Embryonic facial prominence (tissue), 1 donor: Measurements from ENCODE around the gene SNRPB2.
A peak's percentile ranks its signal among the peaks of the same experiment; 100 is the strongest.

Experiments used
- DNase-seq: peaks from one replicate; pipeline ENCODE4 v3.0.0-alpha.2; 2016; ENCODE audit errors: extremely low spot score

The SNRPB2 gene

DNA sequence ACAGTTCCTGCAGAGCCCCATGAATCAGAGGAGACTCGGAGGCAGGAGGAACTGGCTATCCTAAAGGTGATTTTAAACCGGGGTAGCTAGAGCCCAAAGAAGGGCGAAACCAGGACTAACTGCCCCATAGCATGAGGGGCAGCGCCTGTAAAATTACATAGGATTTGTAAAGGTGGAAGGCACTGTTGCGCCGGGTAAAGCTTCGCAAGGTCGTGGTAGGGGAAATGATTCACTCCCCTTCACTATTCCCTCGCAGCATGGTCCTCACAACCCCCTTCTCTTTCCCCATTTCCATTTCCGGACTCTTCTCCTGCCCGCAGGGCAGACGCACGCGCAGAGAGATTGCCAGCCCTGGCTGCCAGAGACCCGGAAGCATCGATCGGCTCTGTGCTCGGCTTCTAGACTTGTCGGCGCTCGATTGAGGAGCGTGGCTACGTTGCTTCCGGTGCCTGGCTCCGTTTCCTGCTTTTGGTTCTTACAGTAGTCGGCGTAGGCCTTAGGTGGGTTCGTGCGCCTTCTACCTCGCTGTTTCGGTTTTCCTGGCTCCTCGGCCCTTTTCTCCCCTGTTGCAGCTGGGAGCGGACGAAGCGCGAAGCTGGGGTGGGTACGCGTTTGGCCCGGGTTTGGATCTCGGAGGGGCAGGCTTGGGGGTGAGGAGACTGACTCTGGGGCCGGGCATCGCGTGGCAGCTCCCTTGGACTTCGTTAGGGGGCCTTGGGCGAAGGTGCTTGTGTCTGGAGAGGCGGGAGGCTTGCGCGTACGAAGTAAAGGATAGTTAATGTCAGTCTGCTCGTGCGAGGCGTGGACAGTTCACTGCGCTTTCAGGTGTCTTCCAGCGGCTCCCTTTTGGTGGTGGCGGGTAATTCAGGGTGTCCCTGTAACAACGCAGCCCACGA is at the start of gene SNRPB2:
TSS of gene SNRPB2 (plus strand) at position 462 of the 896 bp plus-strand sequence. CDS start 1,677 bp downstream, outside the sequence.
- DNase-seq = peak; percentile 94

DNA sequence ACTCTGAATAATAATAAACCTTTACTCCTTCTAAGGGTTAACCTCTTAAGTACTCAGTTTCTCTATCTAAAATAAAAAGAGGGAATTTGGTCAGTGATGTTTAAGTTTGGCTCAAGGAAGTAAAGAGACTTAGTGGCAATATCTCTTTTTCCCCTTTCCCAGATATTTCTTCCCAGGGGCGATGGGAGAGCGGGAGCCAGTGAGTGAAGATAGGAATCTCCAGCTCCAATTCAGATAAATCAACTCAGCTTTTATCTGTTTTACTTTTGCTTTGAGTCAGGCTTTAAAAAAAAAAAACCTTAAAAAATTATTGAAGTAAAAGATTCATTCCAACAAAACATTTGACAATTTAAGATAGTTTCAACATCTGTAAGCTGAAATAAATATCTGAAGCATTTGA is 45.4 kb upstream of the SNRPB2 start:
- no peak for DNase-seq

DNA sequence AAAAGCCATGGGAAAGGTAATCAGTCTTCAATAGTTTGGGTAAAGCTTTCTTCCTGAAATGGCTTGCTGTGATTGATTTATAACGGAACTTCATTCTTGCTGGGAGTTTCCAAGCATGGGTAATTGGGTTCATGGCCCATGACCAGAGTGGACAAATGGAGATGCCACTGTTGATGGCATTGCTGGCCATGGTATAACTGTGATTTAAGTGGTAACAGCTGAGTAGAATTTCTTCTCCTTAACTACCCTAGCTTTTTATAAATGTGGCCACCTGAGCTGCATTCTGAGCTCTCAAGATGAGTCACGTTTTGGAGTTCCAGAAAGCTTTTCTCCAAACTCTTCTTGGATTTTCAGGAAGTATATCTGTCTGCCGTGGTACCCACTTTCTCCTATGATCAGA is 39.9 kb upstream of the SNRPB2 start:
- DNase-seq = no peak

DNA sequence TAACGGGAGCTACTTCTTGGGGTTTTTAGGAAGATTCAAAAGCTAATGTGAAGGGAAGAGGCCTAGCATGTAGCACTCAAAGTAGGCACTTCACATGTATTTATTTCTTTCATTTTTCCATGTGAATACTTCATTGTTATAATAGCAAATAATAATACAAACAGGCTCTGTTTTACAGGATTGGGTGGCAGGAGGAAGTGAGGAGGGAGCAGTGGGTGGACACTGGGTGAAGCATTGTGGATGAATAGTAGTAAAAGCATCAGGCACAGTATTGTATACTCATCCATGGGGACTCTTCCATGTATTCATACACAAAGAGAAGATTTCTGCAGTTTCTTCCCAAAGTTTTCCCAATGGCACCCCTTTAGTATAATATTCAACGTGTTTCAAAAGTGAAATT is 38.4 kb upstream of the SNRPB2 start:
- no peak for DNase-seq

DNA sequence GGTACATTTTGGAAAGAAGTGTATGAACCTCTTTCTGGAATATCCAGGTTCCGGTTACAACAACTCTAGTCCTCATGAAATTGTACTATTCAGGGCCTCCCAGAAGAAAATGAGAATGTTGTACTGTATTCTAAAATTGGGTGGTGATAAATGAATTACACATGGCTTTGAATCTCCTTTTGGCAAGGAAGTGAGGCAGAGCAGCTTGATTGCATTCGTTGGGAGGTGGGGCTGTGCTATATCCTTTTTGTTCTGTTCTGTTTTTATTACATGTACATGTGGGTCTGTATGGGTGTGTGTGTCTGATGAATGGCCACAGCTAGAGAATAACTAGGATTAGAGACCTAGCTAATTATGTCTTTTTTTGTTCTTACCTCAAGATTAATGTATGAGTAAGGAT is 37.8 kb upstream of the SNRPB2 start:
- no peak for DNase-seq

DNA sequence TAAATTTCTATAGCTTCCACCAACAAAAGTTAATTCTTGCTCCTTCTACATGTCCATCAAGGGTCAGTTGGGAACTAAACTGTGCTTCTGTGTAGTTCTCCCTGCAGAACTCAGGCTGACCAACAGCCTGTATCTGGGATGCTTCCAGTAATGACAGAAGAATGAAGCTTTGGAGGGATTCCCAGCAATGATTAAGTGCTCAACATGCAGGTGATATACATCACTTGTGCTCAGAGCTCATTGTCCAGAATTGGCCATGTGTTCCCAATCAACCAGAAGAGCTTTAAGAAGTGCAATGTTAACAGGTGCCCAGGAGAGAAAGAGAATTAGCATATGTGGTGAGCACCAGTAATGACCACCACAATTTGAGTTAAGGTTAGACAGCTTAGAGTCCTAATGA is 37.4 kb upstream of the SNRPB2 start:
- no peak for DNase-seq

DNA sequence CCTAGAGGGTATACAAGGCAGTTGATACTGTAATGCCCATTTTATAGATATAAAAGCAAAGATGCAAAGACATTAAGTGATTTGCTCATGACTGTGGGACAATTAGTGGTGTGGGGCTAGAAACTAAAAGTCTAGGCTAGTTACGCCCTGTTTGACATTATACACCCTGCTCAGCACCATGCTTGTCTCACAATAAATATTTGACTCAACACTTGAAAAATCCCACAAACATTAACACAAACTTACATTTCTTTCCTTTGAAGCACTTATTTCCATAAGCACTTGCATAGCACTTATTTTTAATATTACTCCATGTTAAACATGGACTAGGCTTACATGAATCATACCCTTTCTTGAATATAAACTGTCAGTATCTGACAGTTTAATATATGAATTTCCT is 36.5 kb upstream of the SNRPB2 start:
- no peak for DNase-seq

DNA sequence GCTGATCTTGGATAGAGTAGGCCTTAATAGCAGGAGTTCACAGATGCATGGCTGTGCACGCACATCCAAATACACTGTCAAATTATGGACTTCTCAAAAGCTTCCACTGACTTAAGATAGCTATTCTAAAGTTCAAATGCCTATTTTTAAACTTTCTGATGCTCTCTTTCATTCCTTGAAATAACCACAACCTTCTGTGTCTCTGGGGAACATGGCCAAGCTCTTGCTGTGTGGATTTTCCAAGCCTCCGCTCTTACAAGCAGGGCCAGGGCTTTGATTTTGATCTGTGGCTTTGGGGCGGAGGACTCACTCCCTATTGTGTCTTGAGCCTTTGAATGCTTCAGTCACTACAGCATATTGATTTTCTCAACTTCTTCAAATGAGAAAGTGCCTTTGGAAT is 35.7 kb upstream of the SNRPB2 start:
- DNase-seq = no peak

DNA sequence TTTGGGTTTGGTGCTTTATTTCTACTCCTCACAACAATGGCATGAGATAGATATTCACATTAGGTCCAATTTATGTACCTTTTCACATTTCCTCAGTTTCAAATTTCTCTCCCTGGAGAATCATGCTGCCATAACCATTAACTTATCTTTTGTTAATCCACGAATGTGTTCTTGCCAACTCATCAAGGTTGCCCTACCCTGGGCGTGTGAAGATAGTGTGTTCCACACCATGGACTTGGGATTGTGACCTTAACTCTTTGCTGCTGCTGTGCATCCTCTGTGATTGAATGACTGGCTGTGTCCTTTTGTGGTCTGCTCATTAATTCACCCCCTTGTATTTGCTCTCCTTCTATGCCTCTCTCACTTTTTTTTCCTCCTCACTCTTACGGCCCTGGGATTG is 34.2 kb upstream of the SNRPB2 start:
- no peak for DNase-seq

DNA sequence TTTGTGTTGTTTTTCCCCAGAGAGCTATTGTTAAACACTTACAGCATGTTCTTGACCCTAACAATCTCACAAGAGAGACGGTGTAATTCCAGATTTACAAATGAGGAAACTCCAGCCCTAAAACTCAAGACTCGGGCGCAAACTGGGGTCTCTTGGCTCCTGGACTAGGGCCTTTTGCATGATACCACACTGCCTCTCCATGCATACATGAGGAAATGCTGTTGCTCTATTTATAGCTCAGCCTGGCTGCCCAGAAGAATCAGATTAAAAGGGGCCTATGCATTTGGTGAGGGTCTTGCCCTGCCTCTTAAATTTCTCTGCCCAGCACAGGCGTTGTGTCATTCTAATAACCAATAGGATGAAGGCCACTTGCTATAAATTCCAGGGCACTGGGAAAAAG is 30.5 kb upstream of the SNRPB2 start:
- DNase-seq = no peak

DNA sequence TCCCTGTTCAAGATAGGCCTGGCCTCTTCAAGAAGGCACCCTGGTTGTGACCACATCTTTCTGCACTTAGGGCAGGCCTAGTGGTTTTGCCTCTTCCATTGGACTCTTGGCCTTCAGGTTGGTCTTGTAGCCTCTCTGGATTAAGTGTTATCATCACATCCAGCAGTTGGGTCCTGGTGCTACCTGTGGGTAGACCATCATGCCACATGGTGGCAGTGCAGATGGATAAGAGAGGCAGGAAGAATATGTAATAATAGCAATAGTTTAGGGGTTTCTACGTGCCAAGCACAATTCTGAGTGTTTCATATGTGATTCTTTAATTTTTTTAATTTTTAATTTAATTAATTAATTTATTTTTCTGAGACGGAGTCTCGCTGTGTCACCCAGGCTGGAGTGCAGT is 28.5 kb upstream of the SNRPB2 start:
- no peak for DNase-seq

DNA sequence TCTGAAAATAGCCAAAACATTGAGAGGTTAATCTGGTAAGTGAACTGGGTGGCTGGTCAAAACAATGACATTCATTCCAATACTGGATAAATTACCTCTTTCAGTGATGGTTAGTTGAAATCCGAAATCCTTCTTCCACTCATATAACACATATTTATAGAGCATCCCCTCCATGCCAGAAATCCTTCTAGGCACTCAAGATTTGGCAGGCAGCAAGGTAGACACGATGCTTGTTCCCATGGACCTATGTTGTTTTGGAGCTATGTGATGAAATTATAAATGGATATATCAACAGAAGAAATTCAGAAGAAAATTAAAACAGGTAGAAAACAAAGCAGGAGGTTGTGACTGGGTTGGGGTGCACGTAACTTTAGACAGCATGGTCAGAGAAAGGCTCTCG is 26.3 kb upstream of the SNRPB2 start:
- no peak for DNase-seq

DNA sequence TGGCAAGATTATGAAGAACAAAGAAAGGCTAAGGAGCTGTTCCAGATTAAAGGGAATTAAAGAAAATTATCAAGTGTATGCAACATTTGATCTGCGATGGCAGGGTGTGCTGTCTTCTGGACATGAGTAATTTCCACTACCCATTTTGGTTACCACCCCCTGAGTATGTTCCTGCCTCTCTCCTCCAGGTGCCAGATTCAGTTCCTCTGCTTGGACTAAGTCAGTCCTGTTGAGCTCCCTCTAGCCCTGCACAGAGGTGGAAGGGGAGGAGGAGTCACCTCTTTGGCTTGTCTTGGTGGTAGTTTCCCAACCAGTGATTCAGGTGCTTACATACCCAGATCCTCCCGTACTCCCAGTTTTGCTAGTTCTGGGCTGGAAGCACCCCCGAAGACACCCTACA is 22.2 kb upstream of the SNRPB2 start:
- DNase-seq = no peak

DNA sequence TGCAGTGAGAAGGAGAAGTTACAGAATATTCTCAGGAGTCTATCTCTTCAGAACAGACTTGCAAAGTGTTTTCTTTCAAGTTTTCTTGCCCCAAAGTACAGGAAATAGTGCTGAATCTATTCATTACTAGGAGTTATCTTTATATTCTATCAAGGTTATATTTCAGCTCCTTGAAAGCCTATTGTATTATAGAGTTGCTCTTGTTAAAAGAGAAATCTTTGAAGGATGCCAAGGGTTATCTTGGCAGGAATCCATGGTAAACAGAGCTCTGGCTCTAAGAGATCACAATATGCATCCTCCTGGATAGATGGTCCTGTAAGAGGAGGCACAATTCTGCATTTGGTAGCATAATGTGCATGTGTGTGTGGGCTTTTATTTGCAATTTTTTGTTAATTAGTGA is 21.2 kb upstream of the SNRPB2 start:
- DNase-seq = no peak

DNA sequence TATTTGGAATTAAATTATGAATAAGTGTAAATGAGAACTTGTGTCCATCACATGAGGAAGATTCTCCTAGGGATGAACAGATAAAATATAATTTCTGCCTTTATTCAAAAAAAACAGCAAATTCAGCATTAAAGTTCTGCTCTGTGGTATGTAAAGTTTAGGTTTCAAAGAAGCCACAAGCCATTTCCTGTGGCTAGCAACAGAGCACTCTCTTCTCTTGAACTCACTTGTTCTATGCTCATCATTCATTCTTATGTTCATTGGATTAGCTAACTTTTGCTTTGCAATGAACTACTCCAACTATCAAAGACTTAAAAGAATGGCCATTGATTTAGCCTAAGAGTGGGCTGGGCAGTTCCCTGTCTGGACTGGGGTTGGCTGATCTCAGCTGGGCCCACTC is 20.8 kb upstream of the SNRPB2 start:
- DNase-seq = no peak

DNA sequence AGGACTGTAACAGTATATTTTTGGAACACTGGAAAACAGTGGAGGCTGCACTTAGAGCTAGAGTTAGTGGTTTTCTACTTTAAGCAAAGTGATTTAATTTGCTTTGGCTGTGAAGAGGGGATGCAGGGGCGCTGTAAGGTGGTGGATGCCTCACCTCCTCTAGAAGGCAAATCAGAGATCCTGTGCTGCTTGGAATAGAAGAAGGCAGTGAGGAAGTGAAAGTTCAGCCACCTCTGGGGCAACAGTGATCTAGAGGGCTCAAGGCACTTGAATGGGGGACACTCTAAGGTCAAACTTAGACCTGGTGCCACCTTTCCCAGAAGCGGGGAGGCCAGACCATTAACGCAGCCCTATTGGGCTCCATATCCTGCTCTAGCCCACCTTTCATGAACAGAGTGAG is 19.0 kb upstream of the SNRPB2 start:
- no peak for DNase-seq

DNA sequence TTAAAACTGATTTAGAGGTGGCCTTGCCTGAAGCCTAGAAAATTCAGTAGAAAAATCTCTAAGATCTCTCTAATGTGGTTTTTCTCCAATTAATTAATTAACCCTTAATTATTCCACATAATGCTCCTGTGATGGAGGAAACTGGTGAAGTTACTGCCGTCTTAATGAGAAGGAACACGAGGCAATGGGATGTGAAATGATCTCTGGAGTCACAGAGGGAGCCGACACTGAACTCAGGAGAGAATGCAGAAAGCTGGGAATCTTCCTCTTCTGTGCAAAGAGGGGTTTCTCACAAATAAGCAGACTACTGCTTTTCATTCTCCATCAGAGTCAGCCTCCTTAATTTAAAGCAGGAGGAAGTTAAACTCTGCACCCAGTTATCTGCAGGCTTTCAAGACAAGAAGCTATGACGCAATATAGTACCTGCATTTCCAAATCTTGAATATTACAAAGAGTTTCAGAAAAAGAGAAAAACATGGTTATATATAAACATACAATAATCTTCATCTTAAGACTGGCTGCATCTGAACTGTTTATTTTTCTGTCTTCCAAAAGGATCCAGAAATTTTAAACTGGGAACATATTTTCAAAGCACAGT is 18.1 kb upstream of the SNRPB2 start:
- DNase-seq = no peak

DNA sequence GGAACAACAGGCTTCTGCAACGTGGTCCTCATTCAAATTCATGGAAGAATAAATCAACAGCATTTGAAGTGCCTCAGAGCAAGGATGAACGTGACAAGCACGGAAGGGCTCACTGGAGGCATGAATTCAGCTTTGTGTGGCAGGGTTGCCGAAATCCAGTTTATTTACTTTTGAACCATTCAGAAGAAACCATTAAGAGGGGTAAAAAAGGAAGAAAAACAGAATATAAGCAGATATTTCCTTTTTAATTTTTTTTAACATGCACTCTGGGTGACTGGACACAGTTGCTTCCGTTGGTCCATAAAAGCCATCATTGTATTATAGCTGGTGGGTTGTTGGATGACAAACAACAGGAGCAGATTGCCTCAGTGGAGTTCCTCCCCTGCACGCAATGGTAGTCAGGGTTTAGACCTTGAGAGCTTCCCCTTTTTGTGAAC is 17.3 kb upstream of the SNRPB2 start:
- DNase-seq = no peak

DNA sequence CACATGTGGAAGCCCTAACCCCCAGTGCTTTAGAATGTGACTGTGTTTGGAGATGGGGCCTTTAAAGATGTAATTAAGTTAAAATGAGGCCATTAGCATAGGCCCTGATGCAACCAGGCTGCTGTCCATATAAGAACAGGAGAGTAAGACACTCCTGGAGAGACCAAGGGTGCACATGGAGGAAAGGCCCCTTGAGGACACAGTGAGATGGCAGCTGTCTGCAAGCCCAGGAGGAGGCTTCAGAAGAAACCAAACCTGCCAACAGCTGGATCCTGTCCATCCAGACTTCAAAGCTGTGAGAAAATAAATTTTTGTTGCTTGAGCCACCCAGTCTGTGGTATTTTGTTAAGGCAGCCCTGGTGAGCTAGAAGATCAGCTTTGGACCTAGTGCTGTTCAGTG is 16.8 kb upstream of the SNRPB2 start:
- DNase-seq = no peak

DNA sequence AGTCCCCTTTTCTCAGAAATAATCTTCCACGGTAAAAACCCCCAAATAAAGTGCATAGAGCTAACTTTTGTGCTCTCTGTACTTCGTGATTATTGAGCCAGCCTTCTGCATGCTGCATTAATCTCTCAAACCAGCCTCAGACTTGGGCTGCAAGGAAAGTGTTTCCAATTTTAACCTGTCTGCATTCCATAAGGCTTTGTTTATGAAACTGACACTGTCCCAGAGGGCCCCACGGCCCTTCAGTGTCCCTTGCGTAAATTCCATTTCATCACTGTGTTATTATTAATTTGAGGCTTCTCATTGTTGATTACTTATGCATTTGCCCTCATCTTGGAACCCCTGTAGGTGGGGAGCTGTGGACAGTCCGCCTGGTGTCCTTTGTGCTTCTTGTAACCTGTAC is 15.6 kb upstream of the SNRPB2 start:
- no peak for DNase-seq

DNA sequence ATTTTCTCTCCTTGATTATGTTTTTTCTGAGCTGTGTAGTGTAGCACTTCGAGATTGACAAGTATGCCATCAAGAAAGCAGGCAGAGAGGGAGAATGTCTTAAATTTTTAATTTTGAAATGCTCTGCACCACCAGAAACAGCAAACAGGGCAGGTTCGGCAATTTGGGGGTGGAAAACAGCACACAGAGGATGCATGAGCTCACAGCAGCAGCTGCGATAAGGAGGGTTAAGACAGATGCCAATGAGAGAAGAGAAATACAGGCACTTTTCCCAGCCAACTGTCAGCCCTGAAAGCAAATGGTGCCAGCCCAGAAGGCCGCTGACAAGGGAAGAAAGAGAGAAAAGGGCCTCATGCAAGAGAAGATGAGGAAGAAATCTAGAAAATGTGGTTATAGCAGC is 15.1 kb upstream of the SNRPB2 start:
- no peak for DNase-seq

DNA sequence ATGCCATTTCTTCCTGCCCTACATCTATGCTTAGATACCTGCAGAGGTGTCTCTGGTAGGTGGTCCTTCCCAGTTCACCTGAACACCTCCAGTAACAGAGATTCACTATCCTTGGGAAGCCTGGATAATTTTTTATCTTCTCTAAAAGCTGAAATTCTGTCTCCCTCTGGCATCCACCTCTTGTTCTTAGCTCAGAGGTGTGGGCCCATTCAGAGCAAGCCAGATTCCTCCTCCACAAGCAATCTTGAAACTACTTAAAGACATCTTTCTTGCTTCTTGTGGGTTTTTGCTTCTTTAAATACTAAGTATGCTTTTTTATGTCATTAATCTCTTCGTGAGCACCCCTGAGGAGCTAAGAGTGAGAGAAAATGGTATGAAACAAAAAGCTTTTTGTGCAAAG is 10.4 kb upstream of the SNRPB2 start:
- DNase-seq = no peak

DNA sequence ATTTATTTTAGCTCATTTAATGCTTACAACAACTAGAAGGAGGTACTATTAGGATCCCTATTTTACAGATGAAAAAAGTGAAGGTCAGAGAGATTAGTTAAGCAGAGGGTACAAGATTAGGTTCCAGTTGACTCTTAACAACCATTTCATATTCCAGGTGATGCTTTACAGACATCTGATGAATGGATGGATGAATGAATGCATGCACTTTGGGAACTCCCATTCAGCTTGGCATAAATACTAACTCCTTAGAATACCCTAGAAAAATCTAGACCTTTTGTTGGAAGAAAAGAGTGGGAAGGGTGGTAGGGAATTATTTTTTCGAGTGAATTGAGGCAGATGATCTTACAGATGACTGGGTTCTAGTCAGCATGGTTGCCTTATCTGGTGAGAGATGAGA is 746 bp upstream of the SNRPB2 start:
- DNase-seq = no peak
